Panc1 (cell line): Measurements from ENCODE around the gene SMOC2. TPM values are rescaled to one million over a fixed set of nuclear protein-coding genes. Genes with fewer than 3 reads are reported as not detected.

Experiments
- ATAC-seq: fragments of 200-7000 bp; cut with Tn5 transposase; 2 replicates; pipeline ENCODE4 v1.9.1; 2020; ENCODE audit warnings: mild to moderate bottlenecking, moderate library complexity
- BruUV-seq: library from RNA; stranded (reverse); fragments of 400-500 nt; replicated peaks from 2 replicates; lab custom pipeline; 2021; lab: Mats Ljungman, UMichigan
- CTCF ChIA-PET: fragments of 300-600 bp; sonication (Branson Sonifier 250); formaldehyde crosslinking; loops from one replicate; lab custom pipeline; 2022; ENCODE audit warnings: antibody characterized with exemption; lab: Charles Lee
- POLR2A ChIA-PET: fragments of 300-600 bp; sonication (Branson Sonifier 250); formaldehyde crosslinking; loops from one replicate; lab custom pipeline; 2022; ENCODE audit warnings: antibody characterized with exemption; lab: Charles Lee
- DNase-seq: peaks from one replicate; pipeline ENCODE4 v3.0.0-alpha.2; 2010; ENCODE audit warnings: low read depth, low spot score
- H3K27ac ChIP-seq: 2 replicates; pipeline ENCODE4 v1.5.1; 2011; ENCODE audit warnings: mild to moderate bottlenecking, low read length, inconsistent platforms
- H3K27me3 ChIP-seq: fragments of 200-500 bp; sonication (Bioruptor generic); 2 replicates; pipeline ENCODE4 v1.6.0; 2014; ENCODE audit warnings: low read length, inconsistent platforms; ENCODE audit not compliant: control insufficient read depth, insufficient read depth
- H3K36me3 ChIP-seq: fragments of 200-500 bp; sonication (Bioruptor generic); 2 replicates; pipeline ENCODE4 v1.5.1; 2014; ENCODE audit warnings: inconsistent platforms, mild to moderate bottlenecking, low read length, moderate library complexity; ENCODE audit not compliant: control insufficient read depth, insufficient read depth
- H3K4me1 ChIP-seq: 2 replicates; pipeline ENCODE4 v1.5.1; 2011; ENCODE audit warnings: inconsistent platforms, mild to moderate bottlenecking, low read length, moderate library complexity; ENCODE audit not compliant: control insufficient read depth, insufficient read depth
- H3K4me3 ChIP-seq, 2 experiments: 2 replicates each; pipeline ENCODE4 v1.5.1; 2011 to 2012; ENCODE audit warnings: low read depth in 2 of 2, low read length in 2 of 2, mild to moderate bottlenecking in 2 of 2, inconsistent platforms in 1 of 2, moderate library complexity in 1 of 2
- H3K9me3 ChIP-seq: fragments of 200-500 bp; sonication (Bioruptor generic); 2 replicates; pipeline ENCODE4 v1.5.1; 2014; ENCODE audit warnings: low read depth, mild to moderate bottlenecking, inconsistent platforms, low read length, moderate library complexity; ENCODE audit not compliant: control insufficient read depth, insufficient read depth
- CTCF ChIP-seq: fragments of 450-650 bp; IDR thresholded peaks from 2 replicates; pipeline ENCODE4 v1.5.1; 2017; ENCODE audit warnings: mild to moderate bottlenecking
- POLR2AphosphoS5 ChIP-seq: IDR thresholded peaks from 2 replicates; pipeline ENCODE4 v1.6.1; 2012; ENCODE audit warnings: mild to moderate bottlenecking, low read depth, low read length, moderate library complexity
- SIN3A ChIP-seq: IDR thresholded peaks from 2 replicates; pipeline ENCODE4 v1.6.1; 2012; ENCODE audit warnings: low read depth, mild to moderate bottlenecking, low read length, moderate library complexity, borderline replicate concordance; ENCODE audit not compliant: insufficient read depth
- TCF7L2 ChIP-seq: IDR thresholded peaks from 2 replicates; pipeline ENCODE4 v1.6.1; 2011; ENCODE audit warnings: mild to moderate bottlenecking, low read depth, low read length, inconsistent platforms
- in situ Hi-C: cut with HindIII; loops from 2 replicates; pipeline ENCODE4 v1.10.0; 2016; ENCODE audit warnings: low sequenced_read_pairs, low pct_unique_long_range_greater_than_20kb
- intact Hi-C: fragments of 100-400 bp; cut with micrococcal nuclease; formaldehyde crosslinking; loops from one replicate; pipeline ENCODE4 v1.10.0; 2022; ENCODE audit not compliant: unreplicated experiment
- total RNA-seq: library from RNA; stranded (reverse); gene quantifications from one replicate; pipeline ENCODE4 v1.2.1, GENCODE V29; 2021; ENCODE audit not compliant: unreplicated experiment
- TF ChIP-seq, protein P1 (sequence below), 2 experiments: IDR thresholded peaks; 2 replicates each; pipeline ENCODE4 v1.6.1; 2011 to 2012; ENCODE audit warnings: low read depth in 2 of 2, control low read depth in 1 of 2, low read length in 1 of 2, mild to moderate bottlenecking in 1 of 2, moderate library complexity in 1 of 2; ENCODE audit not compliant: insufficient read depth in 1 of 2

SMOC2 gene
- total RNA-seq, 1 experiment from 2014 or later = 0.13 TPM

- in situ Hi-C loops (no loop called here), intact Hi-C loops (no loop called here)
- Histone ChIP-seq H3K27ac (no peak overlapping the region), H3K4me3 (no peak overlapping the region), H3K27me3 (peaks cover 17% of the 10 kb centered on the region), H3K36me3 (no peaks in the 10 kb centered on the region), H3K9me3 (no peaks in the 10 kb centered on the region), H3K4me1 (no peaks in the 10 kb centered on the region; the same call in 1 of the 2 replicates)
- BruUV-seq = no TSS peak
- no peak for TF ChIP-seq TCF7L2
- TF ChIP-seq CTCF = no peak
- no peak for TF ChIP-seq POLR2AphosphoS5
- TF ChIP-seq, protein P1, sequence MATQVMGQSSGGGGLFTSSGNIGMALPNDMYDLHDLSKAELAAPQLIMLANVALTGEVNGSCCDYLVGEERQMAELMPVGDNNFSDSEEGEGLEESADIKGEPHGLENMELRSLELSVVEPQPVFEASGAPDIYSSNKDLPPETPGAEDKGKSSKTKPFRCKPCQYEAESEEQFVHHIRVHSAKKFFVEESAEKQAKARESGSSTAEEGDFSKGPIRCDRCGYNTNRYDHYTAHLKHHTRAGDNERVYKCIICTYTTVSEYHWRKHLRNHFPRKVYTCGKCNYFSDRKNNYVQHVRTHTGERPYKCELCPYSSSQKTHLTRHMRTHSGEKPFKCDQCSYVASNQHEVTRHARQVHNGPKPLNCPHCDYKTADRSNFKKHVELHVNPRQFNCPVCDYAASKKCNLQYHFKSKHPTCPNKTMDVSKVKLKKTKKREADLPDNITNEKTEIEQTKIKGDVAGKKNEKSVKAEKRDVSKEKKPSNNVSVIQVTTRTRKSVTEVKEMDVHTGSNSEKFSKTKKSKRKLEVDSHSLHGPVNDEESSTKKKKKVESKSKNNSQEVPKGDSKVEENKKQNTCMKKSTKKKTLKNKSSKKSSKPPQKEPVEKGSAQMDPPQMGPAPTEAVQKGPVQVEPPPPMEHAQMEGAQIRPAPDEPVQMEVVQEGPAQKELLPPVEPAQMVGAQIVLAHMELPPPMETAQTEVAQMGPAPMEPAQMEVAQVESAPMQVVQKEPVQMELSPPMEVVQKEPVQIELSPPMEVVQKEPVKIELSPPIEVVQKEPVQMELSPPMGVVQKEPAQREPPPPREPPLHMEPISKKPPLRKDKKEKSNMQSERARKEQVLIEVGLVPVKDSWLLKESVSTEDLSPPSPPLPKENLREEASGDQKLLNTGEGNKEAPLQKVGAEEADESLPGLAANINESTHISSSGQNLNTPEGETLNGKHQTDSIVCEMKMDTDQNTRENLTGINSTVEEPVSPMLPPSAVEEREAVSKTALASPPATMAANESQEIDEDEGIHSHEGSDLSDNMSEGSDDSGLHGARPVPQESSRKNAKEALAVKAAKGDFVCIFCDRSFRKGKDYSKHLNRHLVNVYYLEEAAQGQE (IDR thresholded peaks at IDR 0.05; ENCODE audit: insufficient read depth in 1 of 2, low read depth in 2 of 2, low read length in 1 of 2) = no peak
- no peak for TF ChIP-seq SIN3A
- POLR2A ChIA-PET = no interaction called here
- no peak for DNase-seq
- CTCF ChIA-PET = no interaction called here
- ATAC-seq = no peak
These were observed 187.2 kb downstream of the SMOC2 start for GRCh38 chr6:168628176-168628553.

- no peak overlapping the region for H3K4me3 ChIP-seq
- no peak overlapping the region for H3K27ac ChIP-seq
- ATAC-seq = no peak
- no peaks in the 10 kb centered on the region for H3K9me3 ChIP-seq
- CTCF ChIA-PET = no interaction called here
- H3K4me1 ChIP-seq = no peaks in the 10 kb centered on the region; the same call in 1 of the 2 replicates
- in situ Hi-C loops = no loop called here
- no peaks in the 10 kb centered on the region for H3K36me3 ChIP-seq
- POLR2A ChIA-PET = no interaction called here
- intact Hi-C loops = no loop called here
- TF ChIP-seq, protein P1 (IDR thresholded peaks at IDR 0.05; ENCODE audit: insufficient read depth in 1 of 2, low read depth in 2 of 2, low read length in 1 of 2) = no peak
- TF ChIP-seq POLR2AphosphoS5 = no peak
- no peak for TF ChIP-seq TCF7L2
- no peak for TF ChIP-seq CTCF
- TF ChIP-seq SIN3A = no peak
- peaks cover 21% of the 10 kb centered on the region for H3K27me3 ChIP-seq
- no TSS peak for BruUV-seq
- DNase-seq = no peak
These were observed 187.8 kb downstream of the SMOC2 start for GRCh38 chr6:168628732-168629245.
